ENCODE data around the gene NACC1.

NACC1 gene

GRCh38 chr19:13120817-13121216 lies 2.8 kb downstream of the NACC1 start:
- DNase-seq (ENCODE audit: low spot score), result no peak

DNA sequence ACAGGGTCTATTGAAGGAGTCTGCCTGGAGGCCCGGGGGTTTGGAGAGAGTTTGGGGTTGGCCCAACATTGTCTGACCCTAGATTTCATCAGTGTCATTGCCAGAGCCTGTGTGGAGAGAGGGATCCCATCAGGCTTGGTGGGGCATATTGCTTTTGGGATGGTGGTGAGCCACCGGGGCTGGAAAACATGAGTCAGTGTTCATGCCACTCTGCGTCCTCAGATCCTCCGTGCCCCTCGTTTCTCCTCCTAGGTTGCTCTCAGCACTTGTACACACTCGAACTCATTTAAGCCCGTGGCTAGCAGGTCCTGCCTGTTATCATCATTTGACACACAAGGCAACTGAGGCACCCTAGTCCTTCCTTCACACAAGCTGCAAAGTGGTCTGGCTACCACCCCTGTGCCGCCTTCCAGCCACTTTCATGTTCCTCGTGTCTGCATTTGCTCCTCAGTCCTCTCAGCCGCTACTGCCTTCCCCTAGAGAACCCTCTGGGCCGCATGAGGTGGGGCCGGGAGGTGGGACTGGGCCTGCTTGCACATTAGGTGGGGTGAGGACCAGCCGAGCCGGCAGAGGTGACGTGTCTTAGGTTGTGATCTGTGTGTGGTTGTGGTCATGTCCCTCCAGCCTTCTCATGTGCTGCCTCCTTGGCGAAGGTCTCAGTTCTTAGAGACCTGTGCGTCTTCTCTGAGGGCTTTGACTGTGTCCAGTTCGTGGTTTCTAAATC lies 3.6 kb downstream of the NACC1 start:
- no peak for DNase-seq (ENCODE audit: low spot score)

- DNase-seq (ENCODE audit: low spot score), result no peak
These were observed 4.3 kb downstream of the NACC1 start for GRCh38 chr19:13122275-13122878.

DNA sequence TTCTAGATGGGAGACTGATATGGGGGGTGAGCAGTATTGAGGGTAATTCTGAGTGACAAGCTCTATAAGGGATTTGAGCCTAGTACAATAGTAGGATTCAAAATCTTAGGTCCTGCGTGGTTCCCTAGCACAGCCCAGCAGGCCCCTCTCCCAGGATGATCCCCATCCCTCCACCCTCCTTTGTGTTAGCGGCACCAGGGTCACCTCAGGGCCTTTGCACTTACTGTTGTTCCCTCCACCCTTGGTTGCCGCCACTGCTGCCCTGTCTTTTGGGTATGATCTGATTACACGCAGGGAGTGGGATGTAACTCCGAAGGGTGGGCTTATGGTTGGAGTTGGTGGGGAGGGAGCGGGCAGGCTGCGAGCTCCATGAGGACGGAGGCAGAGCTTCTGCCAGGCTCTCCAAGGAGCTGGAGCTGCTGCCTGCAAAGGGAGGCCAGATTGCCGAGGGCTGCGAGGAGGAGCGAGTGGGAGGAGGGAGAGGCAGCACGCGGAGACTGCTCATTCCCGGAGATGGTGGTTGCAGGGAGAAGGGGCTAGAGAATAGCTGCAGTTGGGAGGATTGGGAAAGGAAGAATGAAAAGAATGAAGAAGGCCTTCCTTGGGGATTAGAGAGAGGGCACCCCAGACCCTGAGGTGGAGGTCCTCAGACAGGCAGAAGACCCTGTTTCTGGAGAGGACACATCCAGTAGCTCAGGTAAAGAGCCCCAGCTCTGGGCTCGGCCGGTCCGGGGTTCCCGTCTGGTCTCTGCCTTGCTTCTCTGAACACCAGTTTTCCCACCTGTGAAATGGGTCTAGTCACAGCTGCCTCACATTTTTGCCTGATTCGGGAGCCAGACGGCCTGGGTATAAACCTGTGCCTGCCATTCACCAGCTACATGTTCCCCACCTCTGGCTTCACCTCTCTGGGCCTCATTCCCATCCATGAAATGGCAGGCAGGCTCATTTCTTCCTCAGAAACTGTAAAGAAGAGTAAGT lies 5.2 kb downstream of the NACC1 start:
- DNase-seq (ENCODE audit: low spot score), result no peak

- no peak for DNase-seq (ENCODE audit: low spot score)
These were observed 9.0 kb downstream of the NACC1 start for GRCh38 chr19:13127051-13127450.

GRCh38 chr19:13127811-13128575 lies 9.9 kb downstream of the NACC1 start:
- DNase-seq (ENCODE audit: low spot score), result no peak

DNA sequence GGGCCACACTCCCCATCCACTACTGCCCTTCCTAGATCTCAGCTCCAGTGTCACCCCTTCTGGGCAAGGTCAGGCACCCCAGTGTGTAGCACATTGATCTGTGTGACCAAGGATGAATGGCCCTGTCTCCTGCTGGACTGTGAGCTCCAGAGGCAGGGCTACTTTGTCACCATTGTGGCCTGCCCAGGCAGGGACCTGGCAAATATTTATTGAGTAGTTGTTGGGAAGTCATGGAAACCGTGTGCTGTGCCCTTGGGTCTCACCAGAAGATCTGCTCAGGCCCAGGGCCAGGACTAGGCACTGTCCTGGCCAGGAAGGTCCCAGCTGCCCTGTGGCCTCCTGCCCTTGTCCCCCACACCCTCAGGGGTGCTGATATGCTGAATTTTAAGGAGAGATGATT lies 10.5 kb downstream of the NACC1 start:
- DNase-seq (ENCODE audit: low spot score), result no peak

GRCh38 chr19:13129384-13129783 lies 11.3 kb downstream of the NACC1 start:
- no peak for DNase-seq (ENCODE audit: low spot score)

DNA sequence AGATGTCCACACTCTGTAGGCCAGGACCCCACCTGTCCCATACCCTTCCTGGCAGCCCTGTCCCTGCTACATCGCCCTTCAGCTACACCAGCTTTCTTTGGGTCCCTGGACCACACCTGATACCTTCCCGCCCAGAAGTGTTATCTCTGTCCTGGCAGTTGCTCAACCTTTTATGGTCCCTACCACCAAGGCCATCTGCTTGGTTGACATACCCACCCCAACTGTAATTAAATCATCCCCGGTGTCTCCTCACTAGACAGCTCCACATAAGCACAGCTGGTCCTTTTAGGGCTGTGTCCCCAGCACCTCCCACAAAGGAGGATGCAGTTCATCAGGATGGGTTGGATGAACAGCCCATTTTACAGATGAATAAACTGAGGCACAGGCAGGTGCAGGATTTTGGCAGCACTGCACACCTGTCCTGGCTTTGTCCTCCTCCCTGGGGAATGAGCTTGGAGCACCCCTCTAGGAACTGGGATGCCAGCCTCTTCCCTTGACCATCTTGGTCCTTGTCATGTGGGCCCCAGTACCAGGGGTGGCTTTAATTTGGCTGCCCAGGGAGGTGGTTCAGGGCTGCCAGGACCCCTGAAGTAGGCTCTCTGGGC lies 12.9 kb downstream of the NACC1 start:
- DNase-seq (ENCODE audit: low spot score), result no peak

- DNase-seq (ENCODE audit: low spot score), result no peak
These were observed 14.6 kb downstream of the NACC1 start for GRCh38 chr19:13132471-13133180.

GRCh38 chr19:13133241-13133870 lies 15.3 kb downstream of the NACC1 start:
- no peak for DNase-seq (ENCODE audit: low spot score)

DNA sequence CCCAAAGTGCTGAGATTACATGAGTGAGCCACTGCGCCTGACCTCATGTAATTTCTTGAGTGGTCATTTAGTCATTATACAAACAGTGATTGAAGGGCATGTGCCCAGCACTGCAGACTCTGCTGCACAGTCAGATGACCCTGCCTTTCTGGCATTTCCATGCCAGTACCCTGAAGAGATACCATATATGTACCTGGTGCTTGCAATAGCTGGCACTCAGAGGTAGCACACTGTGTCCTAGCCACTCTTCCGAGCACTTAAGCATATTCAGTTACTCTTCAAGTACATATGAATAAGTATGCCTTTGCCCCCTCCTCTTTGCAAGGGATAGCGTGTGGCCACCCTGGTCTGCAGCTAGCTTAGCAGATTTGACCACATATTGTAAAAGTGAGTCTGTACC lies 16.6 kb downstream of the NACC1 start:
- no peak for DNase-seq (ENCODE audit: low spot score)

DNA sequence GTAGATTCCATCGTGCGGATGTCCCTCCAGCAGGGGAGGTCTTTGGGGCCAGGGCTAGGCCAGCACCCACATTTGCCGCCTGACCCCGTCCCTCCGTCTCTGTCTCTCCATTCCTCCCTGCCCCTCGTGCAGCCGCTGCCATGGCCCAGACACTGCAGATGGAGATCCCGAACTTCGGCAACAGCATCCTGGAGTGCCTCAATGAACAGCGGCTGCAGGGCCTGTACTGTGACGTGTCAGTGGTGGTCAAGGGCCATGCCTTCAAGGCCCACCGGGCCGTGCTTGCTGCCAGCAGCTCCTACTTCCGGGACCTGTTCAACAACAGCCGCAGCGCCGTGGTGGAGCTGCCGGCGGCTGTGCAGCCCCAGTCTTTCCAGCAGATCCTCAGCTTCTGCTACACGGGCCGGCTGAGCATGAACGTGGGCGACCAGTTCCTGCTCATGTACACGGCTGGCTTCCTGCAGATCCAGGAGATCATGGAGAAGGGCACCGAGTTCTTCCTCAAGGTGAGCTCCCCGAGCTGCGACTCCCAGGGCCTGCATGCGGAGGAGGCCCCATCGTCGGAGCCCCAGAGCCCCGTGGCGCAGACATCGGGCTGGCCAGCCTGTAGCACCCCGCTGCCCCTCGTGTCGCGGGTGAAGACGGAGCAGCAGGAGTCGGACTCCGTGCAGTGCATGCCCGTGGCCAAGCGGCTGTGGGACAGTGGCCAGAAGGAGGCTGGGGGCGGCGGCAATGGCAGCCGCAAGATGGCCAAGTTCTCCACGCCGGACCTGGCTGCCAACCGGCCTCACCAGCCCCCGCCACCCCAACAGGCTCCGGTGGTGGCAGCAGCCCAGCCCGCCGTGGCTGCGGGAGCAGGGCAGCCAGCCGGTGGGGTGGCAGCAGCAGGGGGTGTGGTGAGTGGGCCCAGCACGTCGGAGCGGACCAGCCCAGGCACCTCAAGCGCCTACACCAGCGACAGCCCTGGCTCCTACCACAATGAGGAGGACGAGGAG lies 17.3 kb downstream of the NACC1 start:
- DNase-seq (ENCODE audit: low spot score), result no peak

- no peak for DNase-seq (ENCODE audit: low spot score)
These were observed 19.3 kb downstream of the NACC1 start for GRCh38 chr19:13137290-13137794.

DNA sequence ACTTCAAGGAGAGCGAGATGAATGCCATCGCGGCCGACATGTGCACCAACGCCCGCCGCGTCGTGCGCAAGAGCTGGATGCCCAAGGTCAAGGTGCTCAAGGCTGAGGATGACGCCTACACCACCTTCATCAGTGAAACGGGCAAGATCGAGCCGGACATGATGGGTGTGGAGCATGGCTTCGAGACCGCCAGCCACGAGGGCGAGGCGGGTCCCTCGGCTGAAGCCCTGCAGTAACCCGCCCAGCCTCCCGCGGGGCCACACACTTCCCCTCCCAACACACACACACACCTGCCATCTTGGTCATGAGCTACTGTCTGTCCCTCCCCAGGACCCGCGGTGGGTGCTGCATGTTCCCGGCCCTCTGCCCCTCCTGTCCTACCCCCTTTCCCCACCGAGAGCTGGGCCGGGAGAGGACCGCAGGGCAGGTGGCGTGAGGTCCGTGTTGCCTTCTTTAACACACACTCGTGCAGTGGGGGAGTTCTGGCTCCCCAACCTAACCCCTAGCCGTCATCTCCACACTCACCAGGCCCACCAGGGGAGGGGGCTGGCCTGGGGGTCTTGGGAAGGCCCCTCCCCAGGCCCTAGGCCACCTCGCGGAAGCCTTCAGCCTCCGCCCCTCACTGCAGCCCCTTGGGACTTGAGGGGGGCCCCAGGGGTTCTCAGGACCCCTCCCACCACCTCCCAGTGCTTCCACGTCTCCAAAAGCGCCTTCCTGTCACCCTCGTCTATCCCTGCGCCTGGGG lies 20.3 kb downstream of the NACC1 start:
- no peak for DNase-seq (ENCODE audit: low spot score)

DNA sequence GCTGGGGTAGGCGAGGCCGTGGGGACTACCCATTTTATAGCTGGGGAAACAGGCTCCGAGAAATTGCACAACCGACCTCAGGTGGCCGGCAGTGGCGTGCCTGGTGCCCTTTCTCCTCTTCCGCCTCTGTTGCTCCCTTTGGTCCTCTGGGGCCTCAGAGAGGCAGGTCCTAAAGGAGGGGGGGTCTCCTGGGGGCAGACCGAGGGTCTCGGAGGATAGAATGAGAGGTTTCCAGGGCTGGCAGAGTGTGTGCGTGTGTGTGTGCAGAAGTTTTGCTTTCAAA lies 20.8 kb downstream of the NACC1 start:
- no peak for DNase-seq (ENCODE audit: low spot score)

DNA sequence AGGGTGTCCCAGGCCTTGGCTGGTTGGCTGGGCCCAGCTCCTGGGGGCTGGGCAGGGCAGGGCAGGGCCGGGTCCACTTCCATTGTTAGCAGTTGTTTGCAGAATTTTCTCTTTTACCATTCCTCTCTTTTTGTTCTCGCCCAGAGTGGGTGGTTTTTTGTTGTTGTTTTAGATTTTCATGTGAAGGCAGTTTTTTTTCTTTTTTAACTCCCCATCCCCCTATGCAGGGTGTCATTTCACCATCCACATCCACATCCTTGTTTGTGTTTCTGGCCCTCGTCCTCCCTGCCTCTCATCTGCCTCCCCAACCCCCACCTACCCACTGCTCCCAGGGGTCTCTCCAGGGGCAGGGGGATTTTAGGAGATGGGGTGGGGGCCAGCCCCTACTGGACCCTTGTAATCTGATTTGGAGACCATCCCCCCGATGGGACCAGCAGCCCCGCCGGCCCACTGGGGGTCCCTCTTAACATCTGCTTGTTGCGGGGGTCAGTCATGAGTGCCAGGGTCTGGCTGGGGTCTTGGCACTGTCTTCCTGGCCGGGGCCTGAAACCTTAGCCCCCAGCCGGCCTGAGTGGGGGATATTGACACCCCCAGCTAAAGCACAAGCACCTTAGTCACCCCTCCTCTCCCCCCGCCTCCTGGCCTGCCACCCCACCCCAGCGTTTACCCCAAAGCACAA lies 21.7 kb downstream of the NACC1 start:
- DNase-seq (ENCODE audit: low spot score), result no peak

Data from left forelimb (tissue), 1 donor.